ENCODE measurements around the gene COL25A1.
"Not testable (repeated sequence)": the region's sequence is repeated elsewhere in the genome, so short reads cannot be mapped to it uniquely, and the experiment has no call there.

COL25A1 gene

GRCh38 chr4:109079201-109079600 lies 223.3 kb downstream of the COL25A1 start:
- DNase-seq (ENCODE audit: low read depth, low spot score), result no peak
- in situ Hi-C loops (cut with HindIII; ENCODE audit: low sequenced_read_pairs), result no loop called here
- TF ChIP-seq CTCF (IDR thresholded peaks at IDR 0.05; ENCODE audit: low read depth, low read length), result no peak
- no peak overlapping the region for H3K4me3 ChIP-seq (ENCODE audit: low read depth, low read length)

DNA sequence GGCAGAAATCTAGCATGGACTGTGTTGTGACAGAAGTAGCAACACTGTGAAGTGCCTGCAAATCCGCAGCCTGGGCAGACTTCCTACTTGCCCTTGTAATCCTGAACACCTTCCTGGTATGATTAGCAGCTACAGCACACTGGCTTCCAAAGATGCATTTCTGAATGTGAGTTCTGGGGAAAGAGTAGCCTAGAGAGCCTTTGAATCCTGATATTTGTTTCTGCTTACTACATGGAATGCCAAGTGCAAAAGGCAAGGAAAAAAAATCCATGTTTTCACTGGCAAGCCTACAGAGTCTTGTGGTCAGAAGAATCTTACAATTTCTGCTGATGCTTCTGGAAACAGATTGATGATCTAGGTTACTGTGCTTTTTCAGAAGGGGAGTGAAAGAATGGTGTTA lies 223.7 kb downstream of the COL25A1 start:
- no peak overlapping the region for H3K4me3 ChIP-seq (ENCODE audit: low read depth, low read length)
- in situ Hi-C loops (cut with HindIII; ENCODE audit: low sequenced_read_pairs), result no loop called here
- TF ChIP-seq CTCF (IDR thresholded peaks at IDR 0.05; ENCODE audit: low read depth, low read length), result no peak
- peak; percentile 90 for DNase-seq (ENCODE audit: low read depth, low spot score)

GRCh38 chr4:109077505-109077904 lies 225.0 kb downstream of the COL25A1 start:
- DNase-seq (ENCODE audit: low read depth, low spot score), result no peak
- TF ChIP-seq CTCF (IDR thresholded peaks at IDR 0.05; ENCODE audit: low read depth, low read length), result no peak
- H3K4me3 ChIP-seq (ENCODE audit: low read depth, low read length), result no peak overlapping the region
- in situ Hi-C loops (cut with HindIII; ENCODE audit: low sequenced_read_pairs), result no loop called here

GRCh38 chr4:109076709-109077108 lies 225.7 kb downstream of the COL25A1 start:
- DNase-seq (ENCODE audit: low read depth, low spot score); in situ Hi-C loops (cut with HindIII; ENCODE audit: low sequenced_read_pairs); H3K4me3 ChIP-seq (ENCODE audit: low read depth, low read length): not testable (repeated sequence)

DNA sequence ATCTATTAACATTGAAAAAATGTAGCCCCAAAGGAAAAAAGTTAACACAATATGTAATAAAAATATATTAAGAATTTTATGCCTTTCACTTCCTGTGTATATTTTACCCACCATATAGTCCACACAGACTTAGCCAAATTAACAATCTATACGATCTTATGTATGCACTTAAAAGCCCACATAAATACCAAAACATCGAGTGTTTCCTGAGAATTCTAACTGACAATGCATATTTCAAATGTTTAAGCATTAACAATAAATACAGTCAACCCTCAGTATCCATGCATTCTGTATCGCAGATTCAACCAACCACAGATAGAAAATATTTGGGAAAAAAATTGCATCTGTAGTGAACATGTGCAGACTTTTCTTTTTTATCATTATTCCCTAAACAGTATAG lies 226.8 kb downstream of the COL25A1 start:
- no peak for DNase-seq (ENCODE audit: low read depth, low spot score)
- no peak overlapping the region for H3K4me3 ChIP-seq (ENCODE audit: low read depth, low read length)
- no peak for TF ChIP-seq CTCF (IDR thresholded peaks at IDR 0.05; ENCODE audit: low read depth, low read length)
- in situ Hi-C loops (cut with HindIII; ENCODE audit: low sequenced_read_pairs), result no loop called here

DNA sequence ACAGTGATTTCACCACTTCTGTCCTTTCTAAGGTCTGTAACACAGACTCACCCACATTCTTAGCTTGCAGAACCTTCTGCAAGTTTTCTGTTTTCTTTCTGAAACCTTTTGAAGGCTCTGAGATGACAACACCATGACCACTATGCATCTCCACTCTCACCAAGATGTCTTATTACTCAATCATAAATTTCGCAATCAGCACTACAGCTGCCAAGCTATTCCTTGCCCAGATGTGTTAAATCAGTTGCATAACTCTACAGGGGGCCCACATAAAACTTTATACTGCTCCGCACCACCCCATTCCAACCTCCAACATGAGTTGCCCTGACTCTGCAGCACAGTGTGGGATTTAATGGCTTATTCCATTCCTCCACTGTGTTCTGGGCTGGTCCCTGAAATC lies 229.9 kb downstream of the COL25A1 start:
- peak; percentile 76 for DNase-seq (ENCODE audit: low read depth, low spot score)
- TF ChIP-seq CTCF (IDR thresholded peaks at IDR 0.05; ENCODE audit: low read depth, low read length), result no peak
- in situ Hi-C loops (cut with HindIII; ENCODE audit: low sequenced_read_pairs), result no loop called here
- no peak overlapping the region for H3K4me3 ChIP-seq (ENCODE audit: low read depth, low read length)

DNA sequence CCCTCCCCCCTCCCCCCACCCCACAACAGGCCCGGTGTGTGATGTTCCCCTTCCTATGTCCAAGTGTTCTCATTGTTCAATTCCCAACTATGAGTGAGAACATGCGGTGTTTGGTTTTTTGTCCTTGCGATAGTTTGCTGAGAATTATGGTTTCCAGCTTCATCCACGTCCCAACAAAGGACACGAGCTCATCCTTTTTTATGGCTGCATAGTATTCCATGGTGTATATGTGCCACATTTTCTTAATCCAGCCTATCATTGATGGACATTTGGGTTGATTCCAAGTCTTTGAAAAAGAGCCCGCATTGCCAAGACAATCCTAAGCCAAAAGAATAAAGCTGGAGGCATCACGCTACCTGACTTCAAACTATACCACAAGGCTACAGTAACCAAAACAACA lies 231.8 kb downstream of the COL25A1 start:
- DNase-seq (ENCODE audit: low read depth, low spot score); H3K4me3 ChIP-seq (ENCODE audit: low read depth, low read length); in situ Hi-C loops (cut with HindIII; ENCODE audit: low sequenced_read_pairs): not testable (repeated sequence)

DNA sequence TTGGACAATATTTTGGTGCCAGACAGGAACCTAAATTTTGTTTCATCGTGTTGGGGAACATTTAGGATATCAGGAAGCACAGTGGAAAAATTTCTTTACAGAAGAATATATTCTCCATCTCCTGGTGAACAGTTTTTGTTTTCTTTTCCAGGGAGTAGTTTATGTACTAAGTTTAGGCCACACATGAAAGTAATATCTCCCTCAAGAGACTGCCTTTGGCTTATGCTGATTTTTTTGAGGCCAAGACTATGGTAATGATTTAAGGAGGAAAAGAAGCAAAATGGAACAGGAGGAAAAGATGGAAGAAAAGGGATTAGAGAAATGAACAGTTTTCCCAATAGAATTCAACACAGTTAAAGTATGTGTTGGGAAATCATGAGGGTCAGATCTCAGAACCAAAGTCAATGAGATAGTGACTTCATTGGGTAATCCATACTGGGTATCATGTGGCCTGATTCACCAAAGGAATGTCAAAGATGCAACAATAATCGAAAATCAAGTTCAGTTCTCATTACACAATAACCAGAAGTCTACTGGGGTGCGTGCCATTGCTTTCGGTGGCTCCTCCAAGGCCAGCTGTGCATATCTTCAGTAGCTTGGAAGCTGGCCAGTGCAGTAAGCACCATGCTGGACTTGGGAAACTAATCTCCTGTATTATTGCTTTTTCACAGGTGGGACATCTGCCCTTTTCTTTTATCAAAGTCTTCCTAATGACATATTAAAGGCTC lies 234.8 kb downstream of the COL25A1 start:
- peak; percentile 10 for DNase-seq (ENCODE audit: low read depth, low spot score)
- in situ Hi-C loops (cut with HindIII; ENCODE audit: low sequenced_read_pairs), result no loop called here
- H3K4me3 ChIP-seq (ENCODE audit: low read depth, low read length), result no peak overlapping the region
- no peak for TF ChIP-seq CTCF (IDR thresholded peaks at IDR 0.05; ENCODE audit: low read depth, low read length)
